Heart left ventricle (tissue), 16 donors: Measurements from ENCODE around the gene RAB32. TPM values are rescaled to one million over a fixed set of nuclear protein-coding genes. Genes with fewer than 3 reads are reported as not detected.

Experiments used
- ATAC-seq, 4 donors: fragments of 200-7000 bp; cut with Tn5 transposase; one replicate each; pipeline ENCODE4 v1.9.1; 2020 to 2022; ENCODE audit warnings: moderate library complexity in 4 of 4, mild to moderate bottlenecking in 3 of 4, moderate number of reproducible peaks in 1 of 4
- DNase-seq, 5 donors: peaks; one replicate each; pipeline ENCODE4 v3.0.0-alpha.2; 2020
- H3K27ac ChIP-seq, 12 donors: fragments of 200-600 bp; sonication (generic) in 4 of 12; one replicate each; pipeline versions ENCODE4 v1.5.0 to v1.8.0; 2016 to 2022; ENCODE audit warnings: mild to moderate bottlenecking in 2 of 12
- H3K27me3 ChIP-seq, 9 donors: fragments of 200-600 bp; sonication (generic) in 2 of 9; one replicate each; pipeline versions ENCODE4 v1.5.1 to v1.8.0; 2016 to 2022; ENCODE audit warnings: mild to moderate bottlenecking in 3 of 9
- H3K36me3 ChIP-seq, 9 donors: fragments of 200-600 bp; sonication (generic) in 2 of 9; one replicate each; pipeline versions ENCODE4 v1.5.0 to v1.8.0; 2018 to 2022; ENCODE audit warnings: mild to moderate bottlenecking in 2 of 9
- H3K4me1 ChIP-seq, 12 donors: fragments of 200-600 bp; sonication (generic) in 4 of 12; one replicate each; pipeline versions ENCODE4 v1.5.0 to v1.8.0; 2016 to 2022; ENCODE audit warnings: mild to moderate bottlenecking in 3 of 12
- H3K4me3 ChIP-seq, 12 donors: fragments of 200-600 bp; sonication (generic) in 4 of 12; one replicate each; pipeline versions ENCODE4 v1.5.0 to v1.8.0; 2017 to 2022; ENCODE audit warnings: mild to moderate bottlenecking in 9 of 12, moderate library complexity in 4 of 12
- H3K9me3 ChIP-seq, 12 donors: fragments of 200-600 bp; sonication (generic) in 4 of 12; one replicate each; pipeline versions ENCODE4 v1.5.0 to v1.8.0; 2016 to 2022; ENCODE audit warnings: mild to moderate bottlenecking in 1 of 12
- CTCF ChIP-seq, 12 donors: fragments of 200-600 bp; sonication (generic) in 4 of 12; IDR thresholded peaks; one replicate each; pipeline versions ENCODE4 v1.5.0 to v1.8.0; 2018 to 2022; ENCODE audit warnings: antibody characterized with exemption in 12 of 12, mild to moderate bottlenecking in 5 of 12
- POLR2A ChIP-seq, 2 donors: fragments of 450-650 bp; IDR thresholded peaks; one replicate each; pipeline ENCODE4 v1.6.1; 2017; ENCODE audit warnings: antibody characterized with exemption in 2 of 2, mild to moderate bottlenecking in 2 of 2, moderate library complexity in 2 of 2
- WGBS, 4 donors: extraction: QIAGEN DNeasy Blood & Tissue Kit in 2 of 4; methylation state at CpG; one replicate each; pipeline versions ENCODE4 v1.1.5 to v1.1.7; 2013 to 2018; 5-methylcytosine and 5-hydroxymethylcytosine counted together
- intact Hi-C, 10 donors: fragments of 100-400 bp; cut with DNase I; formaldehyde crosslinking; loops; one replicate each; pipeline versions ENCODE4 v1.11.1 to v1.14.2; 2022
- polyA plus RNA-seq, 2 donors: library from polyadenylated mRNA; stranded (reverse); fragments of 200-250 nt; gene quantifications; one replicate each; pipeline ENCODE4 v1.2.3, GENCODE V29; 2013
- total RNA-seq, 9 donors: library from RNA; depleted of rRNA in 2 of 9; stranded (reverse); fragments of >200 nt in 2 of 9; fragmentation: NEBNext Ultra II Directional in 3 of 9; extraction: Animal tissue kit (Norgen Biotek cat#: 25700) in 3 of 9; gene quantifications; one replicate each; pipeline versions ENCODE4 v1.1.0 to v1.2.4, GENCODE V29; 2016 to 2023
- donor health status: ischemic (EF 13 %, LVEDD 7.1; RV severe dilation, severe dysfunction).
- donor health status: healthy with polysubstance abuse.
- donor health status: DM: no; HTN: yes; CAD: no.
- donor health status: DM: no; HTN: no; CAD: no.
- donor health status: ischemic (EF 25% LVEDD 6.9; RV normal size, moderate dysfunction).
- donor health status: ischemic (EF 25% LVEDD 5.7; RV mildly dilated, moderate dysfunction).
- donor health status: healthy.
- donor health status: DM: yes; HTN: yes; CAD: no.
- donor health status: ischemic (EF 35%, LVEDD 5.7; RV mildly dilated, moderate dysfunction).
- donor health status: nonischemic (EF 11% LVEDD 7.7; RV severe dilation, severe dysfunction).
- donor health status: DM: yes; HTN: yes; CAD: no.
- donor health status: PGD.
- donor health status: ischemic (EF 29% LVEDD 5.4; RV normal size, mild dysfunction).
- donor health status: nonischemic (EF 23%, LVEDD 6.1; RV moderate dilation, normal function).

Gene RAB32
- total and polyA plus RNA-seq, 11 donors: 1.9 to 22.7 (median 7.7) TPM

DNA sequence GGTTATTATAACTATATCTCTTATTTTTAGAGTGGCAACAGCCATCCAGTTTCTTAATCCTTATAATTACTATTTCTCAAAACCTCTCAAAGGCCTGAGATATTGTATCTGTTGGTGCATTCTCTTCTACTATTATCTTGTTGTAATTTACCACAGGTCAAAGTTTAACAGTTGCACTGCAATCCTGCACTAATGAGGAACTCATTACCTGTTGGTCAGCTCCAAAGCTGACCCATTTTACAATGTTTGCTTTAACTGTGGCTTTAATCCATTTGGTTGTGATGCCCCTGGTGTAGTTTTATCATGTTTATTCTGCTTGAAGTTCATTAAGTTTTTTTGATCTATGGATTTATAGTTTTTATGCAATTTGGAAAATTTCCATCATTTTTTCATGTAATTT is 48.8 kb downstream of the RAB32 start:
- DNase-seq: no peak
- H3K27me3 ChIP-seq: peaks cover 0 to 7% (median 0%) of the 10 kb centered on the region in 9 donors
- no peak for ATAC-seq
- no peak overlapping the region for H3K4me3 ChIP-seq
- intact Hi-C loops: no loop called here
- H3K4me1 ChIP-seq: peaks cover 0 to 33% (median 0%) of the 10 kb centered on the region in 12 donors
- TF ChIP-seq POLR2A (IDR thresholded peaks at IDR 0.05) (no peak), CTCF (IDR thresholded peaks at IDR 0.05) (no peak)
- no peaks in the 10 kb centered on the region for H3K9me3 ChIP-seq
- H3K27ac ChIP-seq: no peak overlapping the region
- no peaks in the 10 kb centered on the region for H3K36me3 ChIP-seq

DNA sequence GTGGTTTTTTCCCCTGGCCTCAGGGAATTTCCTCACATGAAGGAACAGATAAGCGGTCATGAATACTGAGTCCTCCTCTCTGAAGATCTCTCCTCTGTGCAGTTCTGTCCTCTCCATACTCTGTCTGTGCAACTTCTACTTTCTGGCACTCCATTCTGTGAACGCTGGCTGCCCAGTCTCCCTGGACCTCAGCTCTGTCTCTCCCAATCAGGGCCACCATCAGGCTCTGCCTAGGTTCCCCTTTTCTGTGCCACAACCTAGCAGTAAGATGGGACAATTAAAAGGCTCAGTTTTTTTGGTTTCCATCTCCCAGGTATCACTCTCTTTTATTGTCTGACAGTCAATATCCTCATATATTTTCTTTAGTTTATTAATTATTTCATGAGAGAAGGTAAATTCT is 50.4 kb downstream of the RAB32 start:
- peaks cover 0 to 7% (median 0%) of the 10 kb centered on the region in 9 donors for H3K27me3 ChIP-seq
- DNase-seq (no peak), ATAC-seq (peak in 2 of 4 donors; percentile 29 to 52)
- no peak overlapping the region for H3K4me3 ChIP-seq
- WGBS, 4 donors: 78 to 89% (median 81%) methylated on average over 2 of the region's 2 CpGs
- TF ChIP-seq POLR2A (IDR thresholded peaks at IDR 0.05) (no peak), CTCF (IDR thresholded peaks at IDR 0.05) (no peak)
- no peaks in the 10 kb centered on the region for H3K36me3 ChIP-seq
- intact Hi-C loops: no loop called here
- peak overlapping the region in 1 of 12 donors; percentile 22 for H3K27ac ChIP-seq
- H3K9me3 ChIP-seq: no peaks in the 10 kb centered on the region
- H3K4me1 ChIP-seq: peaks cover 0 to 38% (median 2%) of the 10 kb centered on the region in 12 donors

GRCh38 chr6:146594495-146594894 is 50.9 kb downstream of the RAB32 start:
- ATAC-seq (peak in 3 of 4 donors; percentile 28 to 61 (median 48)), DNase-seq (no peak)
- H3K9me3 ChIP-seq: no peaks in the 10 kb centered on the region
- intact Hi-C loops: no loop called here
- no peak overlapping the region for H3K4me3 ChIP-seq
- WGBS, 4 donors: 67 to 87% (median 74%) methylated on average over 1 of the region's 1 CpG
- peaks cover 0 to 41% (median 2%) of the 10 kb centered on the region in 12 donors for H3K4me1 ChIP-seq
- H3K27ac ChIP-seq: peak overlapping the region in 1 of 12 donors; percentile 22
- no peaks in the 10 kb centered on the region for H3K36me3 ChIP-seq
- peaks cover 0 to 7% (median 0%) of the 10 kb centered on the region in 9 donors for H3K27me3 ChIP-seq
- no peak for TF ChIP-seq POLR2A (IDR thresholded peaks at IDR 0.05)
- TF ChIP-seq CTCF (IDR thresholded peaks at IDR 0.05): no peak

DNA sequence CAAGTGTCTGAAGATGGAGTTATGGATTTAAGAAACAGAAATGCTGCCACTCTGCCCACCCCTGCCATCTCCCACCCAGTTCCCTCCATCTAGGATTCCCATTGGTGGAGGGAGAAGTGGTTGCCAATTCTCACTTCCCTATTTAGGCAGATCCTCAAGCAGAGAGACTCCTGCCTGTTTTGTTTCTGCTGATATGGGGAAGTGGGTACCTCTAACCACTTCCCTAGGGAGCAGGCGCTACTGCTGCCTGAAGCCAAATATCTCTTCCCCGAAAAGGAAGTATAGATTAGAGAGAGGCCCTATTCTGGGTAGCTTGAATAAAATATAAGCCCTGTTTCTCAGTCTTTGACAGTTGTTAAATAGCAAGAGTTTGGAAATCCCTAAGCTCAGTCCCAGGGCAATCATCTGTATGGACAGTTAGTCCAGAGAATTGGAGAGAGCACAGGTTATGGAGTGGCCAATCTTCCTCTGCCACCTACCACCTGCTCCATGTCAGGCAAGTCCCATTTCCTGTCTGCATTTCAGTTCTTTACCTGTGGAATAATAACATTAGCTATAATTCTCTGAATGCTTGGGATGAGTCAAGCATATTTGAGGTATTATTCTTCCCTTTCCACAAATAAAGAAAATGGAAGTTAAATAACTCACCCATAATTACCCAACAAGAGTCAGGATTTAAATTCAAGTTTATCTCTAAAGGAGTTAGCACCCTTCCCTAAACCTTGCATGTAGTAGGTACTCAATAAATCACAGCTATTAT is 52.5 kb downstream of the RAB32 start:
- 19 to 37% (median 27%) methylated on average over 2 of the region's 2 CpGs for WGBS, 4 donors
- Histone ChIP-seq H3K36me3 (no peaks in the 10 kb centered on the region), H3K9me3 (no peaks in the 10 kb centered on the region), H3K4me1 (peaks cover 0 to 34% (median 2%) of the 10 kb centered on the region in 12 donors), H3K27me3 (peaks cover 0 to 7% (median 0%) of the 10 kb centered on the region in 9 donors), H3K4me3 (no peak overlapping the region), H3K27ac (peak overlapping the region in 1 of 12 donors; percentile 79)
- ATAC-seq (peak in 3 of 4 donors; percentile 56 to 82 (median 81)), DNase-seq (peak in 1 of 5 donors; percentile 22)
- intact Hi-C loops: no loop called here
- TF ChIP-seq CTCF (IDR thresholded peaks at IDR 0.05) (no peak), POLR2A (IDR thresholded peaks at IDR 0.05) (no peak)
